ENCODE measurements around the gene ZNF469.

ZNF469 gene

GRCh38 chr16:88428616-88429386 lies 46.0 kb downstream of the ZNF469 start:
- no peak for TF ChIP-seq POLR2A (IDR thresholded peaks at IDR 0.05; ENCODE audit: low read depth, low read length)
- FAIRE-seq (no peak), DNase-seq (ENCODE audit: insufficient read length, low spot score) (no peak)

DNA sequence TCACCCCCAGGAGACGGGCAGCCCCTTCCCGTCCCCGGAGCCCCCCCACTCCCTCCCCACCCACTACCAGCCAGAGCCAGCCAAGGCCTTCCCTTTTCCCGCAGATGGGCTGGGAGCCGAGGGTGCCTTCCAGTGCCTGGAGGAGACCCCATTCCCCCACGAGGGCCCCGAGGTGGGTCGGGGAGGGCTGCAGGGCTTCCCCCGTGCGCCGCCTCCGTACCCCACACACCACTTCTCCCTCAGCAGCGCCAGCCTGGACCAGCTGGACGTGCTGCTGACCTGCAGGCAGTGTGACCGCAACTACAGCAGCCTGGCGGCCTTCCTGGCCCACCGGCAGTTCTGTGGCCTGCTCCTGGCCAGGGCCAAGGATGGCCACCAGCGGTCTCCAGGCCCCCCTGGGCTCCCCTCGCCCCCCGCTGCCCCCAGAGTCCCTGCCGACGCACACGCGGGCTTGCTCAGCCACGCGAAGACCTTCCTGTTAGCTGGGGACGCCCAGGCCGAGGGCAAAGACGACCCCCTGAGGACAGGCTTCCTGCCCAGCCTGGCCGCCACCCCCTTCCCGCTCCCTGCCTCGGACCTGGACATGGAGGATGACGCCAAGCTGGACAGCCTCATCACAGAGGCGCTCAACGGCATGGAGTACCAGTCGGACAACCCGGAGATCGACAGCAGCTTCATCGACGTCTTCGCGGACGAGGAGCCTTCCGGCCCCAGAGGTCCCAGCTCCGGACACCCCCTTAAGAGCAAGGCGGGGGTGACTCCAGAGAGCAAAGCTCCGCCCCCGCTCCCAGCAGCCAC lies 46.8 kb downstream of the ZNF469 start:
- FAIRE-seq (no peak), DNase-seq (ENCODE audit: insufficient read length, low spot score) (no peak)
- TF ChIP-seq POLR2A (IDR thresholded peaks at IDR 0.05; ENCODE audit: low read depth, low read length) = no peak

DNA sequence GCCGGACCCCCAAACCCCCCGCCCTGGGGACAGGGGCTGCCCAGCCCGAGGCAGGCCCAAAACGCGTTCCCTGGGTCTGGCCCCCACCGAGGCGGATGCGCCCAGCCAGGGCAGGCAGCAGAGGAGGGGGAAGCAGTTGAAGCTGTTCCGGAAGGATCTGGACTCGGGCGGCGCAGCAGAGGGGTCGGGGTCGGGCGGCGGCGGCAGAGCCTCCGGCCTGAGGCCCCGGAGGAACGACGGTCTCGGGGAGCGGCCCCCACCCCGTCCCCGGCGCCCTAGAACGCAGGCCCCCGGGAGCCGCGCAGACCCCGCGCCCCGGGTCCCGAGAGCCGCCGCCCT lies 47.4 kb downstream of the ZNF469 start:
- no peak for DNase-seq (ENCODE audit: insufficient read length, low spot score)
- TF ChIP-seq POLR2A (IDR thresholded peaks at IDR 0.05; ENCODE audit: low read depth, low read length) = no peak
- FAIRE-seq = no peak

GRCh38 chr16:88430524-88431446 lies 48.0 kb downstream of the ZNF469 start:
- no peak for TF ChIP-seq POLR2A (IDR thresholded peaks at IDR 0.05; ENCODE audit: low read depth, low read length)
- FAIRE-seq = no peak
- DNase-seq (ENCODE audit: insufficient read length, low spot score) = no peak

- DNase-seq (ENCODE audit: insufficient read length, low spot score) (no peak), FAIRE-seq (no peak)
- no peak for TF ChIP-seq POLR2A (IDR thresholded peaks at IDR 0.05; ENCODE audit: low read depth, low read length)
Observed at GRCh38 chr16:88431651-88432050, 48.9 kb downstream of the ZNF469 start.

DNA sequence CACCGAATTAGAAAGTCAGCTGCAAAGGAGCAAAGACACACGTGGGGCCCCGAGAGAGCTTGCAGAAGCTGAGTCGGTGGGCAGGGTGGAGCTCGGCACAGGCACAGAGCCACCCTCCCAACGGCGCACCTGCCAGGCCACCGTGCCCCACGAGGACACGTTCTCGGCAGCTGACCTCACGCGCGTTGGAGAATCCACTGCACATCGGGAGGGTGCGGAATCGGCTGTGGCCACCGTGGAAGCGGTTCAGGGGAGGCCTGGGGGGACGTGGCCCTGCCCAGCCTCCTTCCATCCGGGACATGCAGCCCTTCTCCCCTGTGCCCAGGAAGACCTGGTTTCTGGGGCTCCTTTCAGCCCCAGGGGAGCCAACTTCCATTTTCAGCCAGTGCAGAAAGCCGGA lies 49.4 kb downstream of the ZNF469 start:
- FAIRE-seq (no peak), DNase-seq (ENCODE audit: insufficient read length, low spot score) (no peak)
- no peak for TF ChIP-seq POLR2A (IDR thresholded peaks at IDR 0.05; ENCODE audit: low read depth, low read length)
